OCI-LY1 (cell line): ENCODE measurements around the gene ARR3.

Source experiments
- H2AFZ ChIP-seq: fragments of 200-600 bp; sonication (generic), shearing (Covaris generic); 2 replicates; pipeline ENCODE4 v1.6.0; 2014; ENCODE audit warnings: antibody characterized with exemption, mild to moderate bottlenecking, low read length
- H3F3A ChIP-seq: fragments of 200-600 bp; sonication (generic), shearing (Covaris generic); 2 replicates; pipeline ENCODE4 v1.6.0; 2014; ENCODE audit warnings: mild to moderate bottlenecking, antibody characterized with exemption, low read length, moderate library complexity; ENCODE audit not compliant: insufficient read depth
- H3K27ac ChIP-seq: fragments of 200-600 bp; sonication (generic); 2 replicates; pipeline ENCODE4 v1.5.1; 2014; ENCODE audit warnings: low read length, mixed run types, mild to moderate bottlenecking, low read depth; ENCODE audit not compliant: poor library complexity, severe bottlenecking
- H3K27me3 ChIP-seq: fragments of 200-600 bp; sonication (generic); 2 replicates; pipeline ENCODE4 v1.6.0; 2014; ENCODE audit warnings: antibody characterized with exemption, mild to moderate bottlenecking, low read length, moderate library complexity; ENCODE audit not compliant: insufficient read depth
- H3K36me3 ChIP-seq: fragments of 200-600 bp; sonication (generic); 2 replicates; pipeline ENCODE4 v1.6.1; 2014; ENCODE audit warnings: mild to moderate bottlenecking, antibody characterized with exemption, low read length, moderate library complexity, mixed read lengths; ENCODE audit not compliant: insufficient read depth
- H3K4me1 ChIP-seq: fragments of 200-600 bp; sonication (generic); 2 replicates; pipeline ENCODE4 v1.5.1; 2014; ENCODE audit warnings: mild to moderate bottlenecking, low read length, moderate library complexity; ENCODE audit not compliant: insufficient read depth, severe bottlenecking
- H3K4me2 ChIP-seq: fragments of 200-600 bp; sonication (generic), shearing (Covaris generic); 2 replicates; pipeline ENCODE4 v1.6.1; 2014; ENCODE audit warnings: low read length
- H3K4me3 ChIP-seq: fragments of 200-600 bp; sonication (generic); 2 replicates; pipeline ENCODE4 v1.5.1; 2014; ENCODE audit warnings: low read length, low read depth, mild to moderate bottlenecking, mixed read lengths; ENCODE audit not compliant: poor library complexity, severe bottlenecking
- H3K79me2 ChIP-seq: fragments of 200-600 bp; shearing (Covaris generic); 2 replicates; pipeline ENCODE4 v1.6.1; 2016; ENCODE audit warnings: mixed run types, low read length, mixed read lengths; ENCODE audit not compliant: insufficient read depth
- H3K9ac ChIP-seq: fragments of 200-600 bp; sonication (generic), shearing (Covaris generic); 2 replicates; pipeline ENCODE4 v1.6.1; 2014; ENCODE audit warnings: mild to moderate bottlenecking, low read length, mixed read lengths
- H3K9me2 ChIP-seq: fragments of 200-600 bp; sonication (generic), shearing (Covaris generic); 2 replicates; pipeline ENCODE4 v1.6.1; 2014; ENCODE audit warnings: low read depth, mild to moderate bottlenecking, low read length, mixed read lengths
- H3K9me3 ChIP-seq: fragments of 200-600 bp; shearing (Covaris generic); 2 replicates; pipeline ENCODE4 v1.6.1; 2014; ENCODE audit warnings: low read length, mixed read lengths
- H4K20me1 ChIP-seq: fragments of 200-600 bp; sonication (generic), shearing (Covaris generic); 2 replicates; pipeline ENCODE4 v1.6.0; 2016; ENCODE audit warnings: mild to moderate bottlenecking, low read length; ENCODE audit not compliant: insufficient read depth
- CTCF ChIP-seq: fragments of 200-600 bp; sonication (generic), shearing (Covaris generic); IDR thresholded peaks from 2 replicates; pipeline ENCODE4 v1.5.1; 2017; ENCODE audit warnings: mild to moderate bottlenecking, antibody characterized with exemption, low read length, moderate library complexity, mixed read lengths
- EZH2 ChIP-seq: fragments of 200-600 bp; sonication (generic), shearing (Covaris generic); IDR thresholded peaks from 2 replicates; pipeline ENCODE4 v1.8.0; 2017; ENCODE audit warnings: borderline replicate concordance, mixed run types, mild to moderate bottlenecking, antibody characterized with exemption, low read length, moderate library complexity, mixed read lengths

ARR3 gene

GRCh38 chrX:70268034-70268433 is at the start of gene ARR3:
ARR3 (plus strand) TSS chrX:70268334; CDS start chrX:70269386, 1,052 bp downstream.
- H2AFZ ChIP-seq: no peak within 1 kb of the TSS
- no peaks in the 10 kb centered on the region for H4K20me1 ChIP-seq
- no peak within 1 kb of the TSS for H3K4me2 ChIP-seq
- H3K27me3 ChIP-seq: no peaks in the 10 kb centered on the region
- no peaks in the 10 kb centered on the region for H3K36me3 ChIP-seq
- H3K27ac ChIP-seq: no peak within 1 kb of the TSS
- no peaks in the 10 kb centered on the region for H3K9me2 ChIP-seq
- no peaks in the 10 kb centered on the region for H3K4me1 ChIP-seq
- H3F3A ChIP-seq: no peaks in the 10 kb centered on the region
- TF ChIP-seq EZH2: no peak
- no peak for TF ChIP-seq CTCF
- H3K9me3 ChIP-seq: no peaks in the 10 kb centered on the region
- H3K9ac ChIP-seq: no peak within 1 kb of the TSS
- H3K79me2 ChIP-seq: no peaks in the 10 kb centered on the region
- H3K4me3 ChIP-seq: no peak within 1 kb of the TSS

GRCh38 chrX:70219938-70220764 is 48.0 kb upstream of the ARR3 start:
- H3K4me2 ChIP-seq: no peak overlapping the region
- H3K9ac ChIP-seq: no peak overlapping the region
- H3K27ac ChIP-seq: no peak overlapping the region

GRCh38 chrX:70226048-70226447 is 42.1 kb upstream of the ARR3 start:
- Histone ChIP-seq H3K9me3 (no peaks in the 10 kb centered on the region), H3K27me3 (no peaks in the 10 kb centered on the region), H3K27ac (no peak overlapping the region), H3K9me2 (no peaks in the 10 kb centered on the region), H3K79me2 (no peaks in the 10 kb centered on the region), H4K20me1 (no peaks in the 10 kb centered on the region), H3K4me2 (no peak overlapping the region), H3F3A (no peaks in the 10 kb centered on the region), H3K4me1 (no peaks in the 10 kb centered on the region), H3K4me3 (no peak overlapping the region), H3K9ac (no peak overlapping the region), H2AFZ (no peak overlapping the region), H3K36me3 (no peaks in the 10 kb centered on the region)
- TF ChIP-seq EZH2: no peak
- no peak for TF ChIP-seq CTCF

More at GRCh38 chrX:70219938-70220764, 48.0 kb upstream of the ARR3 start:
- H3F3A ChIP-seq: no peaks in the 10 kb centered on the region
- TF ChIP-seq CTCF: no peak
- TF ChIP-seq EZH2: no peak
- H3K9me2 ChIP-seq: no peaks in the 10 kb centered on the region
- H3K36me3 ChIP-seq: no peaks in the 10 kb centered on the region
- H3K27me3 ChIP-seq: no peaks in the 10 kb centered on the region
- H3K9me3 ChIP-seq: no peaks in the 10 kb centered on the region
- H3K4me3 ChIP-seq: no peak overlapping the region
- H3K4me1 ChIP-seq: no peaks in the 10 kb centered on the region
- no peak overlapping the region for H2AFZ ChIP-seq
- no peaks in the 10 kb centered on the region for H4K20me1 ChIP-seq
- no peaks in the 10 kb centered on the region for H3K79me2 ChIP-seq
